WI38 (cell line): Measurements from ENCODE around the gene DGUOK.

ENCODE experiments used
- H3K4me3 ChIP-seq: 2 replicates; pipeline ENCODE4 v1.5.1; 2011; ENCODE audit warnings: low read depth, mild to moderate bottlenecking, control low read depth, low read length
- CTCF ChIP-seq: IDR thresholded peaks from 2 replicates; pipeline ENCODE4 v1.5.1; 2012; ENCODE audit warnings: low read depth, mild to moderate bottlenecking, control low read depth, low read length

Gene DGUOK

GRCh38 chr2:73911548-73912208 is 15.0 kb upstream of the DGUOK start:
- TF ChIP-seq CTCF: no peak
- no peak overlapping the region for H3K4me3 ChIP-seq

GRCh38 chr2:73913414-73914054 is 13.1 kb upstream of the DGUOK start:
- no peak overlapping the region for H3K4me3 ChIP-seq
- TF ChIP-seq CTCF: no peak

GRCh38 chr2:73914667-73915066 is 12.0 kb upstream of the DGUOK start:
- no peak for TF ChIP-seq CTCF

GRCh38 chr2:73915437-73915993 is 11.2 kb upstream of the DGUOK start:
- H3K4me3 ChIP-seq: no peak overlapping the region
- TF ChIP-seq CTCF: no peak

More at GRCh38 chr2:73914667-73915066, 12.0 kb upstream of the DGUOK start:
- H3K4me3 ChIP-seq: no peak overlapping the region

- H3K4me3 ChIP-seq: no peak overlapping the region
- no peak for TF ChIP-seq CTCF
Measured at GRCh38 chr2:73916666-73917065, 10.0 kb upstream of the DGUOK start.

GRCh38 chr2:73917296-73917695 is 9.4 kb upstream of the DGUOK start:
- no peak for TF ChIP-seq CTCF
- H3K4me3 ChIP-seq: no peak overlapping the region

- no peak overlapping the region for H3K4me3 ChIP-seq
- no peak for TF ChIP-seq CTCF
Measured at GRCh38 chr2:73917696-73918207, 8.9 kb upstream of the DGUOK start.
